Measurements from ENCODE around the gene MARCHF10.

- no peak for TF ChIP-seq CTCF (conservative IDR thresholded peaks at IDR 0.05)
- no peak for TF ChIP-seq EZH2 (IDR thresholded peaks at IDR 0.05; ENCODE audit: low read depth)
Measured at GRCh38 chr17:62765351-62765750, 42.8 kb downstream of the MARCHF10 start.
